ENCODE data around the gene VSTM2L. TPM values are rescaled to one million over a fixed set of nuclear protein-coding genes. Genes with fewer than 3 reads are reported as not detected.

VSTM2L gene
- total and polyA plus RNA-seq, 2 of the 4 experiments (the other 2 are of a cell fraction), result 0.18 to 0.19 TPM

GRCh38 chr20:37984018-37984785 is 81.3 kb downstream of the VSTM2L start:
- DNase-seq (no peak), ATAC-seq (ENCODE audit: low read depth) (no peak)
- Histone ChIP-seq H3K27ac (ENCODE audit: insufficient read depth, low read length) (no peak overlapping the region), H3K9me1 (ENCODE audit: insufficient read depth, low read length) (no peaks in the 10 kb centered on the region), H2AK9ac (replicated peaks; ENCODE audit: low read depth, low read length, poor library complexity) (no peak overlapping the region), H3K27me3 (ENCODE audit: control insufficient read depth, insufficient read depth, low read length) (no peaks in the 10 kb centered on the region), H3K9ac (ENCODE audit: low read depth, low read length) (no peak overlapping the region), H3K23ac (ENCODE audit: low read depth, low read length) (no peak overlapping the region; the same call in 1 of the 2 replicates), H3K4me1 (ENCODE audit: control insufficient read depth, insufficient read depth, low read length) (peaks cover 4% of the 10 kb centered on the region; the same call in 1 of the 2 replicates), H3K4me3 (ENCODE audit: insufficient read depth, low read depth, low read length) (no peak overlapping the region), H2BK20ac (ENCODE audit: low read depth, low read length) (no peak overlapping the region), H3K18ac (ENCODE audit: low read depth, low read length) (no peak overlapping the region), H2BK120ac (ENCODE audit: low read depth, low read length) (no peak overlapping the region), H3K4ac (ENCODE audit: low read depth, low read length) (no peak overlapping the region), H4K5ac (ENCODE audit: low read depth, low read length) (no peak overlapping the region), H2BK5ac (ENCODE audit: low read depth, low read length, poor library complexity, severe bottlenecking) (no peak overlapping the region), H3K36me3 (ENCODE audit: control insufficient read depth, insufficient read depth, low read length) (peaks cover 9% of the 10 kb centered on the region), H3K9me3 (ENCODE audit: control insufficient read depth, insufficient read depth, low read length) (no peaks in the 10 kb centered on the region), H4K8ac (ENCODE audit: low read depth in 2 of 2, low read length in 2 of 2) (no peak overlapping the region), H2AK5ac (ENCODE audit: low read depth, low read length) (no peak overlapping the region), H2AFZ (replicated peaks; ENCODE audit: low read length, poor library complexity) (no peak overlapping the region), H2BK15ac (ENCODE audit: low read depth, low read length) (no peak overlapping the region), H3K14ac (replicated peaks; ENCODE audit: low read depth, low read length) (no peak overlapping the region), H4K20me1 (ENCODE audit: insufficient read depth, low read length) (0 out of 2 replicates have a peak, but pooled peaks cover 5% of the 10 kb centered on the region), H4K91ac (ENCODE audit: insufficient read depth, low read depth, low read length) (no peak overlapping the region), H3K56ac (ENCODE audit: extremely low read depth, insufficient read depth, low read length) (no peak overlapping the region), H3K4me2 (ENCODE audit: low read depth, low read length) (no peak overlapping the region), H3K79me1 (ENCODE audit: low read depth in 1 of 2, low read length in 2 of 2) (no peaks in the 10 kb centered on the region)
- dilution Hi-C loops (cut with HindIII; ENCODE audit: low sequenced_read_pairs, unreplicated experiment), result no loop called here
- TF ChIP-seq POLR2A (IDR thresholded peaks at IDR 0.05; ENCODE audit: low read depth, low read length), result no peak
- TF ChIP-seq RAD21 (IDR thresholded peaks at IDR 0.05; ENCODE audit: low read length), result no peak
- TF ChIP-seq CHD1 (IDR thresholded peaks at IDR 0.05; ENCODE audit: low read depth, low read length), result no peak
- no peak for TF ChIP-seq USF2 (IDR thresholded peaks at IDR 0.05; ENCODE audit: low read depth, low read length)
- TF ChIP-seq CTCF (conservative IDR thresholded peaks at IDR 0.05; ENCODE audit: low read depth, low read length), result no peak
- TF ChIP-seq CEBPB (IDR thresholded peaks at IDR 0.05; ENCODE audit: low read depth, low read length), result no peak
- TF ChIP-seq FOS (IDR thresholded peaks at IDR 0.05; ENCODE audit: low read depth, low read length), result no peak
- TF ChIP-seq ELK1 (IDR thresholded peaks at IDR 0.05; ENCODE audit: borderline replicate concordance, low read depth, low read length), result no peak
- TF ChIP-seq MAZ (IDR thresholded peaks at IDR 0.05; ENCODE audit: borderline replicate concordance, low read depth, low read length), result no peak
- no peak for TF ChIP-seq RCOR1 (IDR thresholded peaks at IDR 0.05; ENCODE audit: insufficient replicate concordance, low read length)
- no peak for TF ChIP-seq MAFK (IDR thresholded peaks at IDR 0.05; ENCODE audit: low read depth, low read length)
- TF ChIP-seq BHLHE40 (IDR thresholded peaks at IDR 0.05; ENCODE audit: low read depth, low read length), result no peak
- TF ChIP-seq RFX5 (IDR thresholded peaks at IDR 0.05; ENCODE audit: low read depth, low read length), result no peak
- TF ChIP-seq SMC3 (IDR thresholded peaks at IDR 0.05; ENCODE audit: low read depth, low read length), result no peak
- TF ChIP-seq NFE2L2 (IDR thresholded peaks at IDR 0.05; ENCODE audit: low read depth, low read length), result no peak
- TF ChIP-seq MXI1 (IDR thresholded peaks at IDR 0.05; ENCODE audit: borderline replicate concordance, low read depth, low read length), result no peak
- POLR2A ChIA-PET (ENCODE audit: unreplicated experiment), result no interaction called here
- CTCF ChIA-PET, result no interaction called here
- intact Hi-C loops (cut with micrococcal nuclease), result no loop called here
- WGBS, 2 experiments (ENCODE audit: extremely low coverage in 2 of 2, insufficient read length in 1 of 2), result 53% methylated on average over 6 of the region's 14 CpGs; no CpG with 5 or more reads in 1 of the 2 experiments
- in situ Hi-C loops (cut with MboI; ENCODE audit: low sequenced_read_pairs), result no loop called here
- no TSS peak for BruUV-seq (replicated peaks)
